Measurements from ENCODE around the gene ZC2HC1B. TPM values are rescaled to one million over a fixed set of nuclear protein-coding genes. Genes with fewer than 3 reads are reported as not detected.
"Not testable (repeated sequence)": the region's sequence is repeated elsewhere in the genome, so short reads cannot be mapped to it uniquely, and the experiment has no call there.

Gene ZC2HC1B
- total RNA-seq, 3 donors from 2014 or later (not counting 1 experiment from before 2014, with no cell fraction given) = not detected

DNA sequence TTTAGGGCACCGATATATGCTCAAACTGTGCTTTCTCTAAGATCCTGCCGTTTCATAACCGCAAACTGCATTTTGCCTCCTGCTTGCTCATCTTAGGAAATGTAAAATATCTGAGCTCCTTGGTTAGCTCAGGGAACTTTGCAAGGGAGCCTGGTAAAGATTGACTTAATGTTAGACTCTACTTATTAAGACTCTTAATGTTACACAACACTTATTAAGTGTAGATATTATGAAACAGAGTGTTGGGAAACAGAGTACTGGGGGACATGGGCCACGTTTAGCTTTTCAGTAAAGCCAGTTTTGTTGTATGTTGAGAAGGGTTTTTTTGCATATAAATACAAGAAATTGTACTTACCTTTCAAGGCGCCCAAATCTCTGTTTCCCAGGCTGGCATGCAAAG is 19.2 kb upstream of the ZC2HC1B start:
- Histone ChIP-seq H3K36me3 (ENCODE audit: control insufficient read depth, insufficient read depth, low read length) (peaks cover 52% of the 10 kb centered on the region), H3K4me1 (ENCODE audit: control insufficient read depth, insufficient read depth, low read length) (peaks cover 21% of the 10 kb centered on the region), H3K27me3 (ENCODE audit: control insufficient read depth, insufficient read depth, low read length) (no peaks in the 10 kb centered on the region), H3K4me3 (ENCODE audit: low read length) (no peak overlapping the region), H3K27ac (ENCODE audit: low read length) (no peak overlapping the region), H3K9me3 (ENCODE audit: control insufficient read depth, insufficient read depth, low read length) (no peaks in the 10 kb centered on the region)
- TF ChIP-seq CTCF (IDR thresholded peaks at IDR 0.05) = no peak
- peak overlapping the region in 1 of 2 donors; percentile 94 for H3K27ac Mint-ChIP-seq
- peaks cover 20% of the 10 kb centered on the region for H3K36me3 Mint-ChIP-seq
- H3K9me3 Mint-ChIP-seq = no peaks in the 10 kb centered on the region
- intact Hi-C loops (cut with micrococcal nuclease) = loop anchor here (10.0 kb wide), 1 partner anchor 270 kb away; no protein-coding TSS in a partner anchor
- peak overlapping the region; percentile 17 for H3K4me3 Mint-ChIP-seq
- peaks cover 18 to 31% of the 10 kb centered on the region in 2 donors for H3K4me1 Mint-ChIP-seq
- WGBS (ENCODE audit: insufficient coverage) = 93% methylated on average over 4 of the region's 5 CpGs
- DNase-seq (no peak), ATAC-seq (no peak)
- peaks cover 0 to 3% of the 10 kb centered on the region in 2 donors for H3K27me3 Mint-ChIP-seq (ENCODE audit: low read depth in 2 of 2)

GRCh38 chr6:143851706-143852105 is 12.6 kb upstream of the ZC2HC1B start:
- H3K4me3 ChIP-seq (ENCODE audit: low read length); H3K9me3 Mint-ChIP-seq; intact Hi-C loops (cut with micrococcal nuclease); H3K27me3 Mint-ChIP-seq (ENCODE audit: low read depth in 2 of 2); DNase-seq; H3K4me1 ChIP-seq (ENCODE audit: control insufficient read depth, insufficient read depth, low read length); H3K27ac Mint-ChIP-seq; H3K27me3 ChIP-seq (ENCODE audit: control insufficient read depth, insufficient read depth, low read length); H3K27ac ChIP-seq (ENCODE audit: low read length); H3K4me3 Mint-ChIP-seq; H3K9me3 ChIP-seq (ENCODE audit: control insufficient read depth, insufficient read depth, low read length); ATAC-seq: not testable (repeated sequence)
- H3K36me3 Mint-ChIP-seq = peaks cover 72% of the 10 kb centered on the region
- H3K4me1 Mint-ChIP-seq = peaks cover 42 to 48% of the 10 kb centered on the region in 2 donors
- WGBS (ENCODE audit: insufficient coverage) = 100% methylated on average over 2 of the region's 3 CpGs
- H3K36me3 ChIP-seq (ENCODE audit: control insufficient read depth, insufficient read depth, low read length) = peaks cover 56% of the 10 kb centered on the region

DNA sequence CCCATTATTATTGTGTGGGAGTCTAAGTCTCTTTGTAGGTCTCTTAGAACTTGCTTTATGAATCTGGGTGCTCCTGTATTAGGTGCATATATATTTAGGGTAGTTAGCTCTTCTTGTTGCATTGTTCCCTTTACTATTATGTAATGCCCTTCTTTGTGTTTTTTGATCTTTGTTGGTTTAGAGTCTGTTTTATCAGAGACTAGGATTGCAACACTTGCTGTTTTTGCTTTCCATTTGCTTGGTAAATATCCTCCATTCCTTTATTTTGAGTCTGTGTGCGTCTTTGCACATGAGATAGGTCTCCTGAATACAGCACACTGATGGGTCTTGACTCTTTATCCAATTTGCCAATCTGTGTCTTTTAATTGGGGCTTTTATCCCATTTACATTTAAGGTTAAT is 9.2 kb upstream of the ZC2HC1B start:
- H3K4me1 ChIP-seq (ENCODE audit: control insufficient read depth, insufficient read depth, low read length); H3K27me3 ChIP-seq (ENCODE audit: control insufficient read depth, insufficient read depth, low read length); H3K9me3 Mint-ChIP-seq; ATAC-seq; H3K27ac ChIP-seq (ENCODE audit: low read length); H3K9me3 ChIP-seq (ENCODE audit: control insufficient read depth, insufficient read depth, low read length); H3K4me3 Mint-ChIP-seq; H3K27me3 Mint-ChIP-seq (ENCODE audit: low read depth in 2 of 2); intact Hi-C loops (cut with micrococcal nuclease); DNase-seq; H3K4me3 ChIP-seq (ENCODE audit: low read length); H3K27ac Mint-ChIP-seq: not testable (repeated sequence)
- H3K36me3 Mint-ChIP-seq = peaks cover 64% of the 10 kb centered on the region
- peaks cover 55% of the 10 kb centered on the region for H3K36me3 ChIP-seq (ENCODE audit: control insufficient read depth, insufficient read depth, low read length)
- 100% methylated on average over 1 of the region's 1 CpG for WGBS (ENCODE audit: insufficient coverage)
- peaks cover 34 to 42% of the 10 kb centered on the region in 2 donors for H3K4me1 Mint-ChIP-seq

GRCh38 chr6:143856762-143857161 is 7.5 kb upstream of the ZC2HC1B start:
- 98% methylated on average over 6 of the region's 6 CpGs for WGBS (ENCODE audit: insufficient coverage)
- H3K4me1 ChIP-seq (ENCODE audit: control insufficient read depth, insufficient read depth, low read length); H3K4me3 Mint-ChIP-seq; H3K27me3 Mint-ChIP-seq (ENCODE audit: low read depth in 2 of 2); DNase-seq; H3K27me3 ChIP-seq (ENCODE audit: control insufficient read depth, insufficient read depth, low read length); H3K4me3 ChIP-seq (ENCODE audit: low read length); H3K27ac Mint-ChIP-seq; H3K27ac ChIP-seq (ENCODE audit: low read length); intact Hi-C loops (cut with micrococcal nuclease); ATAC-seq; H3K9me3 Mint-ChIP-seq; H3K9me3 ChIP-seq (ENCODE audit: control insufficient read depth, insufficient read depth, low read length): not testable (repeated sequence)
- H3K36me3 ChIP-seq (ENCODE audit: control insufficient read depth, insufficient read depth, low read length) = peaks cover 57% of the 10 kb centered on the region
- Mint-ChIP-seq H3K36me3 (peaks cover 57% of the 10 kb centered on the region), H3K4me1 (peaks cover 34 to 42% of the 10 kb centered on the region in 2 donors)

GRCh38 chr6:143857651-143858050 is 6.6 kb upstream of the ZC2HC1B start:
- Histone ChIP-seq H3K9me3 (ENCODE audit: control insufficient read depth, insufficient read depth, low read length) (no peaks in the 10 kb centered on the region), H3K27ac (ENCODE audit: low read length) (no peak overlapping the region), H3K4me3 (ENCODE audit: low read length) (no peak overlapping the region), H3K36me3 (ENCODE audit: control insufficient read depth, insufficient read depth, low read length) (peaks cover 66% of the 10 kb centered on the region), H3K4me1 (ENCODE audit: control insufficient read depth, insufficient read depth, low read length) (no peaks in the 10 kb centered on the region), H3K27me3 (ENCODE audit: control insufficient read depth, insufficient read depth, low read length) (no peaks in the 10 kb centered on the region)
- Mint-ChIP-seq H3K4me1 (peaks cover 26 to 36% of the 10 kb centered on the region in 2 donors), H3K36me3 (peaks cover 50% of the 10 kb centered on the region), H3K9me3 (no peaks in the 10 kb centered on the region), H3K27me3 (ENCODE audit: low read depth in 2 of 2) (no peaks in the 10 kb centered on the region), H3K4me3 (no peak overlapping the region), H3K27ac (no peak overlapping the region)
- TF ChIP-seq CTCF (IDR thresholded peaks at IDR 0.05) = no peak
- WGBS (ENCODE audit: insufficient coverage) = 98% methylated on average over 5 of the region's 5 CpGs
- intact Hi-C loops (cut with micrococcal nuclease) = no loop called here
- ATAC-seq (no peak), DNase-seq (no peak)

Data from natural killer cell (primary cell).